ENCODE results near the gene PNPLA5. TPM values are rescaled to one million over a fixed set of nuclear protein-coding genes. Genes with fewer than 3 reads are reported as not detected.

PNPLA5 gene
- total and polyA plus RNA-seq, 2 of the 13 experiments (the other 11 are each of a cell fraction or from before 2014, with no cell fraction given) = not detected

DNA sequence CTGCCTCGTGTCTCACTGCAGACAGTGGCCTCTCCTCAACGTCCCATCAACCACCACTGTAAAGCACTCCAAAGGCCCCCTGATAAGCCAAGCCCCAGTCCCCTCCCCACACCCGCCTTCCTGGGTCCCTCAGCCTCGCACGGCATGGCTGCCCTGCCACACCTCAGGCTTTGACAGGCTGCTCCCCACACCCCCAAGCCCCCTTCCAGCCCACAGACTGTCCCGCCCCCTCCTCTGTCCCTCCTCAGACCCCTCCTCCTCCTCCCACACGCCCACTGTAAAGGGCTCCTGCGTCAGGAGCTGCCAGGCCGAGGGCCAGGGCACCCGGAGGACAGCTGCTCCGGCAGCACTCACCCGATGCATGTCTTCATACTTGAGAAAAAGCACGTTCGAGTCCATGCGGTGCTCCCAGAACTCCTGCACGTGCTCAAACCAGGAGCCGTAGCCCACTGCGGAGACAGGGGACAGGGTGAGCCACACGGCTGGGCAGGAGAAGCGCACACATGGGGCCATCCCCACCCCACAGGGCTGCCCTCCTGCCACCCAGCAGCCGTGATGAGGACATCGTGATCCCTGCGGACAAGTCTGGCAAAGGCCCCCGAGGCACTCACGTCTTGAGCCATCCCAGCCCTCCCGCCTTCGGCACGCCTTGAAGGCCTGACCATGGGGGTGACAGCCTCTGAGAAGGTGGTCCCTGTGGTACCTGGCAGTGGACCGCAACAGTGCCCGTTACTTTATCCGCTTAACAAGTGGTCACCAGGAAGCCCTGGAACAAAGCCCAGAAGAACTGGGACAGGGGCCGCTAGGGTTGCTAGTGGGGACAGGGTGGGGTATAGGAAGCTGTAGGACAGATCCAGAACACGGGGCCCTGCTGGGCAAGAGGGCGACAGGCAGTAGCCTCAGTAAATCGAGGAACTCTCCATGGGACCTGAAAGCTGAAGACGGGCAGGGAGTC, 58.2 kb downstream of the PNPLA5 start:
- Histone ChIP-seq H3K27ac (ENCODE audit: extremely low read length, insufficient read depth, low read length) (no peak overlapping the region), H3K27me3 (ENCODE audit: control insufficient read depth in 1 of 2, insufficient read depth in 2 of 2, low read length in 2 of 2) (peaks cover 7 to 20% of the 10 kb centered on the region in 2 experiments; a peak in 4 of 5 replicates), H3K4me2 (ENCODE audit: low read depth, low read length) (no peak overlapping the region), H3K4me1 (ENCODE audit: insufficient read depth, low read length) (no peaks in the 10 kb centered on the region), H2AFZ (ENCODE audit: low read length) (no peak overlapping the region), H4K20me1 (ENCODE audit: insufficient read depth, low read length) (peaks cover 2% of the 10 kb centered on the region; the same call in 1 of the 2 replicates), H3K9ac (ENCODE audit: insufficient read depth, low read depth, low read length) (no peak overlapping the region), H3K36me3 (replicated peaks in 1 of 2; ENCODE audit: control insufficient read depth in 1 of 2, insufficient read depth in 2 of 2, low read length in 2 of 2) (no peaks in the 10 kb centered on the region), H3K4me3 (replicated peaks in 1 of 3; ENCODE audit: insufficient read depth in 1 of 3, low read depth in 2 of 3, low read length in 3 of 3) (no peak overlapping the region), H3K79me2 (ENCODE audit: insufficient read depth, low read length) (no peaks in the 10 kb centered on the region), H3K9me3 (ENCODE audit: low read length) (no peaks in the 10 kb centered on the region)
- in situ Hi-C loops (cut with HindIII; ENCODE audit: extremely low pct_ligation_motif_present, low pct_unique_long_range_greater_than_20kb) (no loop called here), intact Hi-C loops (cut with micrococcal nuclease; ENCODE audit: unreplicated experiment) (no loop called here)
- ChIA-PET CTCF (ENCODE audit: low intra/inter-chr PET ratio, low total read pairs) (no interaction called here), POLR2A (no interaction called here)
- DNase-seq (ENCODE audit: low spot score) (no peak), ATAC-seq (no peak), FAIRE-seq (no peak)
- TF ChIP-seq CEBPG (CRISPR knock-in tag; IDR thresholded peaks at IDR 0.05) (no peak), CBX2 (IDR thresholded peaks at IDR 0.05; ENCODE audit: low read depth, low read length) (no peak), CBX2 (CRISPR knock-in tag; IDR thresholded peaks at IDR 0.05; ENCODE audit: low read depth) (no peak), RFXANK (CRISPR knock-in tag; IDR thresholded peaks at IDR 0.05) (no peak), TAF1 (CRISPR knock-in tag; IDR thresholded peaks at IDR 0.05) (no peak)
- TF ChIP-seq, protein P1, sequence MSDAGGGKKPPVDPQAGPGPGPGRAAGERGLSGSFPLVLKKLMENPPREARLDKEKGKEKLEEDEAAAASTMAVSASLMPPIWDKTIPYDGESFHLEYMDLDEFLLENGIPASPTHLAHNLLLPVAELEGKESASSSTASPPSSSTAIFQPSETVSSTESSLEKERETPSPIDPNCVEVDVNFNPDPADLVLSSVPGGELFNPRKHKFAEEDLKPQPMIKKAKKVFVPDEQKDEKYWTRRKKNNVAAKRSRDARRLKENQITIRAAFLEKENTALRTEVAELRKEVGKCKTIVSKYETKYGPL (CRISPR knock-in tag; IDR thresholded peaks at IDR 0.05) = no peak
- TF ChIP-seq, protein P2, sequence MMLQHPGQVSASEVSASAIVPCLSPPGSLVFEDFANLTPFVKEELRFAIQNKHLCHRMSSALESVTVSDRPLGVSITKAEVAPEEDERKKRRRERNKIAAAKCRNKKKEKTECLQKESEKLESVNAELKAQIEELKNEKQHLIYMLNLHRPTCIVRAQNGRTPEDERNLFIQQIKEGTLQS (CRISPR knock-in tag; IDR thresholded peaks at IDR 0.05) = no peak
- BruUV-seq (replicated peaks) = no TSS peak
- WGBS (ENCODE audit: low lambda C conversion rate) = 30% methylated on average over 15 of the region's 36 CpGs

All from HepG2 (cell line).